Activated CD4-positive, alpha-beta T cell treated with anti-CD3 and anti-CD28 coated beads, Interleukin-2, amount 10 ng/mL, durations not matched to agents 7 days and 5 days (primary cell): ENCODE results near the gene TPPP2. TPM values are rescaled to one million over a fixed set of nuclear protein-coding genes. Genes with fewer than 3 reads are reported as not detected.
A peak's percentile ranks its signal among the peaks of the same experiment; 100 is the strongest.

ENCODE experiments used
- CTCF ChIA-PET: fragments of 350-600 bp; sonication (Branson Sonifier 250); formaldehyde crosslinking; loops from one replicate; lab custom pipeline; 2021; ENCODE audit warnings: antibody characterized with exemption; lab: Charles Lee
- POLR2A ChIA-PET: fragments of 350-600 bp; sonication (Branson Sonifier 250); formaldehyde crosslinking; loops from one replicate; lab custom pipeline; 2021; ENCODE audit warnings: antibody characterized with exemption; lab: Charles Lee
- DNase-seq: peaks from one replicate; pipeline ENCODE4 v3.0.0-alpha.2; 2020
- H3K27ac Mint-ChIP-seq: one replicate; pipeline ENCODE4 v1.8.0; 2021; ENCODE audit warnings: mild to moderate bottlenecking, moderate library complexity, mixed read lengths
- H3K27me3 Mint-ChIP-seq: one replicate; pipeline ENCODE4 v1.8.0; 2021; ENCODE audit warnings: mixed read lengths
- H3K36me3 Mint-ChIP-seq: one replicate; pipeline ENCODE4 v1.8.0; 2021; ENCODE audit warnings: low read depth, mixed read lengths
- H3K4me1 Mint-ChIP-seq: one replicate; pipeline ENCODE4 v1.8.0; 2021; ENCODE audit warnings: mixed read lengths
- H3K4me3 Mint-ChIP-seq: one replicate; pipeline ENCODE4 v1.8.0; 2021; ENCODE audit warnings: mild to moderate bottlenecking, moderate library complexity, mixed read lengths
- H3K9me3 Mint-ChIP-seq: one replicate; pipeline ENCODE4 v1.8.0; 2021; ENCODE audit warnings: mixed read lengths
- total RNA-seq, 2 experiments: library from RNA; stranded (reverse); gene quantifications; one replicate each; pipeline ENCODE4 v1.2.3, GENCODE V29; 2021

The TPPP2 gene
- total RNA-seq, 2 experiments from 2014 or later, result not detected

DNA sequence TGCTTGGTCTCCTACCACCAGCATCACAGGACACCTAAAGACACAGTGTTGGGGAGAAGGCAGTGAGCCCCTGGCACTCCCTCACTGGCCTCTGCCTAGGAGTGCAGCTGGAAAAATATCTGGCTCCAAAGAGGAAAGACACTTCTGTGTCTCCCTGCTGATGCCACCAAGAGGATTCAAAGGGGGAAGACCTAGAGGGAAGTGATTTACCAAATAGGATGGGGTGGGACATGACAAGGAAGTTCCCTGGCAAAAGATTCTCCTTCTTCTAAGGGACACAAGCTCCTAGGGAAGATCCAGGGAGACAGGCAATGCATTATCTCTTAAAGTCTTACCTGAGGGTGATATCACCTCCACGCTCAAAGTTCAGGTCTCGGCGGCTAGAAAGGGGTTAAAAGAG, 11.2 kb upstream of the TPPP2 start:
- no peak for DNase-seq
- Mint-ChIP-seq H3K4me1 (peaks cover 3% of the 10 kb centered on the region), H3K27me3 (peaks cover 16% of the 10 kb centered on the region), H3K4me3 (no peak overlapping the region), H3K27ac (no peak overlapping the region), H3K36me3 (peaks cover 3% of the 10 kb centered on the region), H3K9me3 (no peaks in the 10 kb centered on the region)
- ChIA-PET CTCF (interaction anchor here (0.8 to 8.5 kb wide), 6 partner anchors 16 to 84 kb away, joined by 3 to 92 read pairs (median 3); partner anchors contain the start of genes RNASE13, SLC39A2 and TMEM253), POLR2A (no interaction called here)

DNA sequence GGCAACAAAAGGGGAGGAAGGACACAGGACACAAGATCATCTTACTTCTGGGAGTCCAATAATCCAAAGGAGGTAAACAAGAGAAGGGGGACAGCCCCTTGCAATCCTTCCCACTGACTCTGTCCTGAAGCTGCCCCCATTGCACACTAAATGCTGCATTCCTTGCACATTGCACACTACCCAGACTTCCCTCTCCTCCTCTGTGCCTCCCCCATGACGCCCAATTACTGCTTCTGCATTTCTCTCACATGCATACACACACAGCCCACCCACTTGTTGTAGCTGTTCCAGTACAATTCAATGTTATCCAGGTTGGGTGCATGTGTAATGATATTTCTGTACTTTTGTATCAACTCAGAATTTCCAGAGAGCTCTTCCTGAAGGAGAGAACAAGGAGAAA, 10.7 kb upstream of the TPPP2 start:
- H3K4me3 Mint-ChIP-seq, result no peak overlapping the region
- ChIA-PET POLR2A (no interaction called here), CTCF (interaction anchor here (0.7 to 5.0 kb wide), 4 partner anchors 21 to 85 kb away, joined by 3 to 17 read pairs (median 3); partner anchors contain the start of genes SLC39A2 and ZNF219)
- no peak overlapping the region for H3K27ac Mint-ChIP-seq
- no peaks in the 10 kb centered on the region for H3K9me3 Mint-ChIP-seq
- H3K36me3 Mint-ChIP-seq, result peaks cover 3% of the 10 kb centered on the region
- H3K4me1 Mint-ChIP-seq, result peaks cover 9% of the 10 kb centered on the region
- H3K27me3 Mint-ChIP-seq, result peaks cover 20% of the 10 kb centered on the region
- DNase-seq, result no peak

DNA sequence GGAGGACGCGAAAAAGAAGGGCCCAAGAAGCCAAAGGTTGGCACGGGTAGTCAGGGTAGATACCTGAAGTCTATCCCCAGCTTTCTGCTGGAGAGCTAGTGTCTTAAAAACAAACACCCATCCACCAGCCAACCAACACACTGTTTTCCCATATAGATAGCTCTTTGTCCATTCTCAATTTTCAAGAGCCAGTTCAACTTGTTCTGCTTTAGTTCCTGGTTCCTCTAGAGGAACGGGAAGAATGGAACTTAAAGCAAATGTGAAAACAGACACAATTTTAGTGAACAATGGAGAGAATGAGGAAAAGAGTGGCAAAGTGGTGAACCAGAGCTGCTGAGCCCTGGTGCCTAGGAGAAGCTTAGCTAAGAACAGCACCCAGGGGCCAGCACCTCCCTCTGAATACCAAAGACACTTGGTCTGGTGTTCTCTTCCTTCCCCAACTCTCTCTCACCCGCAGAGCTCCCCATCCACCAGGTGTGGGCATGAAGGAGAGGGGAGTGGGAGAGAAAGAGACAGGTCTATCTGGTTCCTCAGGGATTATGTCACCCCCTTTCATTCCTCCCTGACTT, 9.0 kb upstream of the TPPP2 start:
- H3K4me3 Mint-ChIP-seq, result no peak overlapping the region

DNA sequence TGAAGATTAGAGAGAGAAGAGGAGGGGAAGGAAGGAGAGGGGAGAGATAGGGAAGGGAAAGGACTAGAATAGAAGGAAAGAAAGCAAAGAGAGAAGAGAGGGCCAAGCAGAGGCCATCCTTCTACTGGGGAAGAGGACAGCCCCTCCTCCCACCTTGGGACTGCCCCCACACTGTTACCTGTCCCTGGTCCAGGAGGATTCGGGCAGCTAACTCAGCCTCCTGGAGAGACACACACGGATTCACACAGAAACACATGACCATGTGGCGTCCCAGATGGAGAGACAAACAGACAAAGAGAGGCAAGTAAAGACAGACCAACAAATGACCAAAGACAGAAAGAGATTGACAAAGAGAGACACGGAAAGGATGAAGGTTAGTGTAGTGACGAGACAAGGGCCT, 7.3 kb upstream of the TPPP2 start:
- ChIA-PET CTCF (interaction anchor here (0.9 to 5.0 kb wide), 5 partner anchors 8 to 82 kb away, joined by 3 to 17 read pairs (median 3); partner anchors contain the start of gene SLC39A2), POLR2A (no interaction called here)
- no peaks in the 10 kb centered on the region for H3K9me3 Mint-ChIP-seq
- H3K4me3 Mint-ChIP-seq, result peak overlapping the region; percentile 1
- H3K27me3 Mint-ChIP-seq, result peaks cover 24% of the 10 kb centered on the region
- H3K27ac Mint-ChIP-seq, result peak overlapping the region; percentile 6
- DNase-seq, result no peak
- H3K36me3 Mint-ChIP-seq, result peaks cover 3% of the 10 kb centered on the region
- H3K4me1 Mint-ChIP-seq, result peaks cover 14% of the 10 kb centered on the region

More for the DNA sequence above, 9.0 kb upstream of the TPPP2 start:
- ChIA-PET POLR2A (no interaction called here), CTCF (interaction anchor here (0.7 to 5.0 kb wide), 5 partner anchors 50 to 357 kb away, joined by 3 to 17 read pairs (median 4); no protein-coding TSS in a partner anchor)
- Mint-ChIP-seq H3K9me3 (no peaks in the 10 kb centered on the region), H3K4me1 (peaks cover 14% of the 10 kb centered on the region), H3K27me3 (peaks cover 22% of the 10 kb centered on the region), H3K36me3 (peaks cover 3% of the 10 kb centered on the region), H3K27ac (no peak overlapping the region)
- no peak for DNase-seq

DNA sequence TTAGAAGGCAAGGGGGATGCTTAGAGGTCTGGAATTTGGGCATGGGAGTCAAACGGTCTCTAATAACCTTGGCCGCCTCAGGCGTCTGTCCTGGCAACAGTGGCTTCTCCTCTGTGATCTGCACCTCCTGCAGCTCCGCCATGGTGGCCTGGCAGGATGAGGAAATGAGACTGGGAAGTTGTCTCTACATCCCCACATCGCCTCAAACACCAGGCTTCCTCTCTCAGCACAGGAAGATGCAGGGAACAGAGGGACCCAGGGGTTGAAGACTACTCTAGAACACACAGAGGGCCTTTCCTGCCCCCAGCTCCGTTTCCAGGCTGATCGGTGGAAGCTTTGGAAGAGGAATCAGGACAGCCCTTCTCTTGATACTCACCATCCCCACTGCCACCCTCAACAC, 6.8 kb upstream of the TPPP2 start:
- no peak overlapping the region for H3K27ac Mint-ChIP-seq
- no peak for DNase-seq
- no peak overlapping the region for H3K4me3 Mint-ChIP-seq
- ChIA-PET POLR2A (no interaction called here), CTCF (interaction anchor here (0.9 to 5.0 kb wide), 6 partner anchors 8 to 81 kb away, joined by 3 to 17 read pairs (median 3); partner anchors contain the start of gene SLC39A2)
- H3K9me3 Mint-ChIP-seq, result no peaks in the 10 kb centered on the region
- H3K4me1 Mint-ChIP-seq, result peaks cover 14% of the 10 kb centered on the region
- H3K27me3 Mint-ChIP-seq, result peaks cover 24% of the 10 kb centered on the region
- H3K36me3 Mint-ChIP-seq, result peaks cover 3% of the 10 kb centered on the region

DNA sequence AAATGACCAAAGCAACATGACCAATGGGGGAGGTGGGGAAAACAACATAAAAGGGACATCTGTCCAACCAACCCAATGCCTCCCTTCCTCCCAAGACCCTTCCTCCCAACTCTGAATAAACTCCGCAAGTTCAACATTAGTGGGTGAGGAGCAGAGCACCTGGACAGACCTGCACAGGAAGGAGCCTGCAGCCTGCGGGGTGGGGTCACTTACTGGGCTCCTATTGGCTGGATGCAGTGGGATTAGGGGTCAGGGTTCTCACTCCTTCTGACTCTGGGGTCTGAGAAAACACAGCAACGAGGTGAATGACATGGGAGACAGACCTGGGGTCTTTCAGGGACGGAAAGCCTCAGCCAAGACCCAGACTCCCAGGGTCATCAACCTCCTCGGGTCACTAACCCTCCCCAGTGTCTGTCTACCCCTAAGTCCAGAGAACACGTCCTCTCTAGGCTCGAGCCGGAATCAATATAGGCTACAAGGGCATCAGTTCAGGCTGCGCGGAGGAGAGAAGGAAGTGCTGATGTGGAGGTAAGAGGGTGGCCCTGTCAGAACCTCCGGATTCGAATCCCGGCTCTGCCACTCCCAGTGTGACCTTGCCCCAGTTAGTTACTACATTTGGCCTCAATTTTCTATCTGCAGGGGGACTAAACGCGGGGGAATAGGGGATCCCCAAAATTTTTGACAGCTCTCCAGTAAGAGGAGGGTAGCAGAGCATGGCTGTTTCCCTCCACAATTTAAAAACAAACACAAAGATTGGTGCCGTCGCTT, 6.0 kb upstream of the TPPP2 start:
- H3K36me3 Mint-ChIP-seq, result peaks cover 3% of the 10 kb centered on the region
- H3K9me3 Mint-ChIP-seq, result no peaks in the 10 kb centered on the region
- H3K27me3 Mint-ChIP-seq, result peaks cover 24% of the 10 kb centered on the region
- no peak for DNase-seq
- H3K27ac Mint-ChIP-seq, result peak overlapping the region; percentile 60
- H3K4me3 Mint-ChIP-seq, result peak overlapping the region; percentile 72
- ChIA-PET CTCF (interaction anchor here (0.9 to 5.0 kb wide), 5 partner anchors 9 to 80 kb away, joined by 3 to 17 read pairs (median 3); partner anchors contain the start of gene SLC39A2), POLR2A (no interaction called here)
- peaks cover 14% of the 10 kb centered on the region for H3K4me1 Mint-ChIP-seq

DNA sequence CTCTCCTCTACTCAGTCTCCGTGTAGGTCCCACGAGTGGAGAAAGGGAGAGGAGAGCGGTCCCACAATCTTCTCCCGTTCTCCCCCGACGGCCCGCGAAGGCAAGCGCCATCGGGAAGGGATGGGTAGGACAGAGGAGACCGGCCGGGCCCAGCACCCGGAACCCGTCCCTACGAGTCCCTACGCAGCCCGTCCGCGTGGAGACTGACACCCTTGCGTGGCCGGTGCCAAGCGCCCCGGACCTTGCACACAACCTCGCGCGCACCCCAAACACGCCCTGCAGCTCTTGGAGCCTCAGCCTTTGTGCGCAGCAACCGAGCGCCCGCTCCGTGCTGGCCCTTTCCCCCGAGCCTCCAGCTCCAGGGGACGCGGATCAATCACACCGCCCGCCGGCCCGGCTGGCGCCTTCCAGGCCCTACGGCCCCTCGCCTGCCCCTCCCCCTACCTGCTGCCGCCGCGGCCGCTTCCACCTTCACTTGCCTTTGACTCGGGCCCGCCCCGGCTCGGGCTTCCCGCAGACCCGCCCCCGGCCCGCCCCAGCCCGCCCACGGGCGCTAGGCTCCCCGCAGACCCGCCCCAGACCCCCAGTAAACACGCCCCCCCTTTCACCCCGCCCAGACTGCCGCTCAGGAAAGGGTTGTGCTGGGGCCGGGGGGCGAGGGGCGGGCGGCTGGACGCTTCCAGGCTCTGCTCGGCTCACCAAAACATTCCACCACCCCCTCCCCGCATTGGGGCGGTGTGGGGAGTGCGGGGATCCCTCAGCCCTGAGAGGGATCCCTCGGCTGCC, 5.2 kb upstream of the TPPP2 start, which contains the start of gene NDRG2:
Gene NDRG2, minus strand, starts transcription at position 477 of the 786 bp plus-strand sequence. CDS start 1,746 bp downstream, outside the sequence.
- H3K4me3 Mint-ChIP-seq, result peak within 1 kb of the TSS; percentile 72
- CTCF ChIA-PET, result interaction anchor here (0.5 to 0.9 kb wide), 2 partner anchors 68 to 191 kb away, joined by 3 read pairs; no protein-coding TSS in a partner anchor
- POLR2A ChIA-PET, result no interaction called here
- peak; percentile 76 for DNase-seq
- H3K27ac Mint-ChIP-seq, result peak within 1 kb of the TSS; percentile 60
- peaks cover 24% of the 10 kb centered on the region for H3K27me3 Mint-ChIP-seq
- H3K4me1 Mint-ChIP-seq, result peaks cover 14% of the 10 kb centered on the region
- no peaks in the 10 kb centered on the region for H3K9me3 Mint-ChIP-seq
- no peaks in the 10 kb centered on the region for H3K36me3 Mint-ChIP-seq

DNA sequence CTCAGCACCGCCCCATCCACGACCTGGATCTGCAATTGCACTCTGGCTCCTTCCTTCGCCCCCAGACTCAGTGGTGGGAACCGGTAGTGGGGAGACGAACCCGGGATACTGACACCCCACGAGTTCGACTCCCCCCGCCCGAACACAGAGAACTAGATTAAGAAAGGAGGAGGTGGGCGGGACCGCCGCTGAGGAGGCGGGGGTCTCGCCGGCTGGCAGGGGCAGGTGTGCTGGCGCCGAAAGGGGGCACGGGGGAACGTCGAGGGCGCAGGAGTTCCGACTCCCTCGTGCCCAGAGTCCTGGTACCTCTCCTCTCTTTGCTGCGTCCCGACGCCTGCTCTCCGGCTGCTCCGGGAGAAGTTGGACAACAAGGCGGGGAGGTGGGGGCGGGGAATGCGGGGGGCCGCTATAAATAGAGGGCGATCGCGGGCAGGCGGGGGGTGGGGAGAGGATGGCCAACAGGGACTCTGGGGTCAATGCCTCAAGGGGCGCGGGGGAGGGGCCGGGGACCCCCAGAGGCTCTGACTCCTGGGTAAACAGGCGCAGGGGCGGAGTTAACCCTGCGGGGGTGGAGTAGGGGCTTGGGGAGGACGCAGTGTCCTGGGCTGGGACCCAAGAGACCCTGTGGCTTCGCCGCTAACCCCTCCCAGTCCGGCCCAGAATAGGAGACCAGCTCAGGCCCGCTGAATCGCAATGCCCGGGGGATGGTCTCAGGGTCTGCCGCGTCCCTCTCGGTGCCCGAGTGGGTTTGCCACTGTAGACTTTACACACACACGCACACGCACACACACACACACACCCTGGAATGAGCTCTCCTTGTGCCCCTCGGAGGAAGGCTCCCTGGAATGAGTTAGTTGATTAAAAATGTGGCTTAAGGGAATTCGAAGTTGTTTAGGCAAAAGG, 4.4 kb upstream of the TPPP2 start:
- DNase-seq, result no peak
- no peaks in the 10 kb centered on the region for H3K9me3 Mint-ChIP-seq
- H3K36me3 Mint-ChIP-seq, result no peaks in the 10 kb centered on the region
- H3K4me1 Mint-ChIP-seq, result peaks cover 14% of the 10 kb centered on the region
- H3K27me3 Mint-ChIP-seq, result peaks cover 26% of the 10 kb centered on the region
- H3K27ac Mint-ChIP-seq, result no peak overlapping the region
- ChIA-PET POLR2A (no interaction called here), CTCF (interaction anchor here (1.3 to 1.7 kb wide), 4 partner anchors 9 to 67 kb away, joined by 3 to 9 read pairs (median 4); no protein-coding TSS in a partner anchor)
- H3K4me3 Mint-ChIP-seq, result peak overlapping the region; percentile 72

DNA sequence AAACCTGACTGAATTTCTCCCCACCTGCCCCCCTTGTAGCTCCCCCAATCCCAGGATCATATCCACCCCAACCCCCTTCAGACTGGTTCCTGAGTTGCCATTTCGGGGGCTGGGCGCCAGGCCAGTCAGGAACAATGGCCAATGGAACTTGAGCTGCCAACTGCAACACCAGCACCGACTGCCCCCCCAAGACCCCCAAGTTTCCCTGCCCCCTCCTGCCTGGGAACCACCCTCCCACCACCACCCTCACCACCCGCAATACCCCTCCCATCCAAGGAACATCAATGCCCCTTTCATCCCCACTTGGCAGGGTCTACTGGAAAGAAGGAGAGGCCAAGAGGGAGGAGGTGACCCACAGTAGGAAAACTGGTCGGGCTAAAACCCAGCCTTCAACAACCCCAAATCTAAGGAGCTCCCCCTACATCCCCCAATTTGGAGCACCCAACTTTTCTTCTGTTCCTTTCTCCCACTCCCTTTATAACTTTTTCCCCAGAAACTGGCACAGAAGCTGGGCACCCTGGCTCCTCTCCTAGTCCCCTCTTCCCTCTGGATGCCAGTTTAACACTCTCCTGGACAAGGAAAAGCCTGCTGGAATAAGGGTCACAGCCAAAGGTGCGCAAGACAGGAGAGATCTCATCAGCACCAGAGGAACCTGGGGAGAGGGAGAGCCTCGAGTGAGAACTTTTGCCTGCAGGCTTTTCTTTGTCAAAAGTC, 3.6 kb upstream of the TPPP2 start:
- Mint-ChIP-seq H3K27ac (peak overlapping the region; percentile 41), H3K27me3 (peaks cover 26% of the 10 kb centered on the region), H3K4me3 (no peak overlapping the region), H3K9me3 (no peaks in the 10 kb centered on the region), H3K36me3 (no peaks in the 10 kb centered on the region), H3K4me1 (peaks cover 14% of the 10 kb centered on the region)
- no peak for DNase-seq
- POLR2A ChIA-PET, result no interaction called here
- CTCF ChIA-PET, result interaction anchor here (0.6 to 1.7 kb wide), 5 partner anchors 10 to 77 kb away, joined by 3 to 9 read pairs (median 3); no protein-coding TSS in a partner anchor

DNA sequence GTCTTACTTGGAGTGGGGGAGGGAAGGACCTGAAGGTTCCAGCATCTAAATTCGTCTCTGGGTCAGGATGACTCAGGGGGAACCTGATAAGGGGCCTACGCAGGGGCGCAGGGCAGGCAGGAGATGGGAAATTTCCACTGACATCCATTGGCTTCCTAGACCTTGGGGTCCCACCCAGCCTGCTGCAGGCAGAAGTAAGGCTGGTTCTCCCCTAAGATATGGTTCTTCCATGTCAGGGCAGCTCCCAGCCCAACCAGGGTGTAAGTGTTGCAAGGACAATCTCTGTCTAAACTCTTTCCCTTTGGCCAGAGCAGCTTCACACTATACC, 3.1 kb upstream of the TPPP2 start:
- no peak overlapping the region for H3K4me3 Mint-ChIP-seq
- peaks cover 26% of the 10 kb centered on the region for H3K27me3 Mint-ChIP-seq

DNA sequence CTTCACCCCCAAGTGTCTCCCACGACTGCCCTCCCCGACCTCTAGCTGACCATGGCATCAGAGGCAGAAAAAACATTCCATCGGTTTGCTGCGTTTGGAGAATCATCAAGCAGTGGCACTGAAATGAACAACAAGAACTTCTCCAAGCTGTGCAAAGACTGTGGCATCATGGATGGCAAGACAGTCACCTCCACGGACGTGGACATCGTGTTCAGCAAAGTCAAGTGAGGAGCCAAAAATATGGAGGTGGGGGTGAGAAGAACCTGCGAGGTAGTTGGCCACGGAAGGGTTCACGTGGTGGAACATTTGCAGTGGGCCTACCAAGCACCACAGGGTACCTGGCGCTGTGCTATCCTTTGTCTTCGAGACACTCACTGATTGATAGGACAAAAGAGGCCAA, 514 bp downstream of the TPPP2 start:
- no peak overlapping the region for H3K4me3 Mint-ChIP-seq
- ChIA-PET CTCF (interaction anchor here (1.0 to 1.2 kb wide), 2 partner anchors 9 to 38 kb away, joined by 3 to 4 read pairs; no protein-coding TSS in a partner anchor), POLR2A (no interaction called here)
- H3K4me1 Mint-ChIP-seq, result no peaks in the 10 kb centered on the region
- DNase-seq, result no peak
- H3K27me3 Mint-ChIP-seq, result peaks cover 11% of the 10 kb centered on the region
- H3K27ac Mint-ChIP-seq, result no peak overlapping the region
- no peaks in the 10 kb centered on the region for H3K36me3 Mint-ChIP-seq
- no peaks in the 10 kb centered on the region for H3K9me3 Mint-ChIP-seq

More for the DNA sequence above, 3.1 kb upstream of the TPPP2 start:
- DNase-seq, result no peak
- no peaks in the 10 kb centered on the region for H3K9me3 Mint-ChIP-seq
- no peaks in the 10 kb centered on the region for H3K36me3 Mint-ChIP-seq
- ChIA-PET CTCF (interaction anchor here (0.6 to 1.7 kb wide), 5 partner anchors 11 to 76 kb away, joined by 3 to 9 read pairs (median 3); no protein-coding TSS in a partner anchor), POLR2A (no interaction called here)
- H3K4me1 Mint-ChIP-seq, result peaks cover 14% of the 10 kb centered on the region
- no peak overlapping the region for H3K27ac Mint-ChIP-seq
